HepG2 (cell line): ENCODE data around the gene DIS3L2. TPM values are rescaled to one million over a fixed set of nuclear protein-coding genes. Genes with fewer than 3 reads are reported as not detected.
A peak's percentile ranks its signal among the peaks of the same experiment; 100 is the strongest.

Experiments
- AGO2 ChIP-seq: fragments of 200-400 bp; formaldehyde crosslinking; optimal IDR thresholded peaks from 2 replicates; pipeline ENCODE3; 2017; ENCODE audit warnings: mild to moderate bottlenecking, low read depth, low read length, moderate library complexity
- KLF13 ChIP-seq: sonication (generic); formaldehyde crosslinking; IDR thresholded peaks from 2 replicates; pipeline ENCODE4 v1.4.0; 2020; ENCODE audit warnings: mild to moderate bottlenecking, missing genetic modification reagents
- MAFK ChIP-seq, 2 experiments: IDR thresholded peaks in 1 of 2; conservative IDR thresholded peaks in 1 of 2; 2 replicates each; pipeline ENCODE4 v1.6.1; 2011; ENCODE audit warnings: improper control_type of control experiment in 2 of 2, low read length in 2 of 2
- NFYB ChIP-seq: sonication (generic); formaldehyde crosslinking; IDR thresholded peaks from 2 replicates; pipeline ENCODE4 v1.4.0; 2020; ENCODE audit warnings: missing genetic modification reagents
- SETDB1 ChIP-seq: sonication (generic); formaldehyde crosslinking; IDR thresholded peaks from 2 replicates; pipeline ENCODE4 v1.5.1; 2020; ENCODE audit warnings: missing genetic modification reagents, mild to moderate bottlenecking, borderline replicate concordance
- SSRP1 ChIP-seq: IDR thresholded peaks from 2 replicates; pipeline ENCODE4 v1.6.1; 2016; ENCODE audit warnings: control low read depth
- YY1 ChIP-seq: IDR thresholded peaks from 2 replicates; pipeline ENCODE4 v1.6.1; 2011; ENCODE audit warnings: low read length, low read depth, moderate library complexity, mild to moderate bottlenecking; ENCODE audit not compliant: insufficient read depth, insufficient replicate concordance
- ZBTB1 ChIP-seq: sonication (generic); formaldehyde crosslinking; IDR thresholded peaks from 2 replicates; pipeline ENCODE4 v1.4.0; 2020; ENCODE audit warnings: missing genetic modification reagents, borderline replicate concordance
- ZBTB7B ChIP-seq: sonication (generic); formaldehyde crosslinking; IDR thresholded peaks from 2 replicates; pipeline ENCODE4 v1.4.0; 2020; ENCODE audit warnings: missing genetic modification reagents
- ZC3H4 ChIP-seq: sonication (generic); formaldehyde crosslinking; IDR thresholded peaks from 2 replicates; pipeline ENCODE4 v1.4.0; 2020; ENCODE audit warnings: missing genetic modification reagents, borderline replicate concordance
- ZNF12 ChIP-seq: sonication (generic); formaldehyde crosslinking; IDR thresholded peaks from 2 replicates; pipeline ENCODE4 v1.5.0; 2020; ENCODE audit warnings: missing genetic modification reagents
- ZNF720 ChIP-seq: sonication (generic); formaldehyde crosslinking; IDR thresholded peaks from 2 replicates; pipeline ENCODE4 v1.4.0; 2020; ENCODE audit warnings: missing genetic modification reagents
- ZNF790 ChIP-seq: sonication (generic); formaldehyde crosslinking; IDR thresholded peaks from 2 replicates; pipeline ENCODE4 v1.8.0; 2022; ENCODE audit warnings: missing genetic modification reagents, mild to moderate bottlenecking, borderline replicate concordance
- ZNF891 ChIP-seq: sonication (generic); formaldehyde crosslinking; IDR thresholded peaks from 2 replicates; pipeline ENCODE4 v1.5.0; 2020; ENCODE audit warnings: mild to moderate bottlenecking, missing genetic modification reagents
- polyA plus RNA-seq, 8 experiments: library from polyadenylated mRNA; depleted of rRNA in 3 of 8; stranded (reverse) in 7 of 8; unstranded in 1 of 8; fragments of >200 nt; fragmentation: Illumina TruSeq in 4 of 8; extraction: Trizol in 4 of 8; gene quantifications; 2 replicates each; pipeline versions ENCODE4 v1.2.1 to v1.2.3, GENCODE V29; 2011 to 2016; ENCODE audit warnings: low read depth in 4 of 8, missing spikeins in 1 of 8, mixed read lengths in 1 of 8; ENCODE audit not compliant: insufficient read depth in 1 of 8
- total RNA-seq, 5 experiments: library from RNA; depleted of rRNA; stranded (reverse); fragments of >200 nt; fragmentation: Illumina TruSeq; extraction: Trizol; gene quantifications; 2 replicates each; pipeline ENCODE4 v1.2.3, GENCODE V29; 2016; ENCODE audit warnings: low read depth in 1 of 5
- TF ChIP-seq, protein P1 (sequence below): fragments of 450-650 bp; IDR thresholded peaks from 2 replicates; pipeline ENCODE4 v1.6.1; 2016
- TF ChIP-seq, protein P2 (sequence below): sonication (generic); formaldehyde crosslinking; IDR thresholded peaks from 2 replicates; pipeline ENCODE4 v1.5.0; 2020; ENCODE audit warnings: mild to moderate bottlenecking, missing genetic modification reagents, borderline replicate concordance
- TF ChIP-seq, protein P3 (sequence below), 2 experiments: sonication (generic) in 1 of 2; formaldehyde crosslinking in 1 of 2; IDR thresholded peaks; 2 replicates each; pipeline versions ENCODE4 v1.4.0 to v1.6.1; 2016 to 2020; ENCODE audit warnings: borderline replicate concordance in 1 of 2, low read depth in 1 of 2, mild to moderate bottlenecking in 1 of 2, missing genetic modification reagents in 1 of 2

The DIS3L2 gene
- total and polyA plus RNA-seq, 2 of the 13 experiments (the other 11 are each of a cell fraction or from before 2014, with no cell fraction given), result 7.0 to 23.9 TPM

DNA sequence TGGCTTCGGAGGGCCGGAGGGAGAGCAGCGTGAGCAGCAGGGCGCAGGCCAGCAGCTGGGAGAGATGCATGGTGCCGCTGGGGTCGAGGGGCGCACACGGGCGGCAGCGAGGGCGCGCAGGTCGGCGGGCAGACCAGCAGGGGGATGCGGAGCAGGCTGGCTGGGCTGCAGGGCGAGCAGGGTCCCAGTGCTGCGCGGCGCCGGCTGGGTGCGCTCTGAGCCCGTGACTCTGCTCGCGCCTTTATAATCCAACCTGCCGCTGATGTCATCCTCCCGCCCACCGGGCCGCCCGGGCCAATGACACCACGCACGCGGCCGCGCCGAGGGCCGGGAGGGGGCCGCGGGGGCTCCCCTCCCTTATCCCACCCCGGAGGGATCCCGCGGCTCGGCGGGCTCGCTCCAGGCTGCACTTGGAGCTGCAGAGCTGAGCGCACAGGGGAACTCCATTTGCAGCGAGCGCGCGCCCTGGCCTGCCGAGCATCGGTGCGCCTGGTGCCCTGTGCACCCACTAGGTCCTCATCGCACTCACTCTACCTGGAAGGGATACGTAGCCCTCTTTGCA lies 35.3 kb upstream of the DIS3L2 start, which contains the start of gene NPPC (continued):
- TF ChIP-seq, protein P1, sequence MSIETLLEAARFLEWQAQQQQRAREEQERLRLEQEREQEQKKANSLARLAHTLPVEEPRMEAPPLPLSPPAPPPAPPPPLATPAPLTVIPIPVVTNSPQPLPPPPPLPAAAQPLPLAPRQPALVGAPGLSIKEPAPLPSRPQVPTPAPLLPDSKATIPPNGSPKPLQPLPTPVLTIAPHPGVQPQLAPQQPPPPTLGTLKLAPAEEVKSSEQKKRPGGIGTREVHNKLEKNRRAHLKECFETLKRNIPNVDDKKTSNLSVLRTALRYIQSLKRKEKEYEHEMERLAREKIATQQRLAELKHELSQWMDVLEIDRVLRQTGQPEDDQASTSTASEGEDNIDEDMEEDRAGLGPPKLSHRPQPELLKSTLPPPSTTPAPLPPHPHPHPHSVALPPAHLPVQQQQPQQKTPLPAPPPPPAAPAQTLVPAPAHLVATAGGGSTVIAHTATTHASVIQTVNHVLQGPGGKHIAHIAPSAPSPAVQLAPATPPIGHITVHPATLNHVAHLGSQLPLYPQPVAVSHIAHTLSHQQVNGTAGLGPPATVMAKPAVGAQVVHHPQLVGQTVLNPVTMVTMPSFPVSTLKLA, result no peak
- TF ChIP-seq KLF13 (CRISPR knock-in tag), result no peak
- TF ChIP-seq MAFK (conservative IDR thresholded peaks at IDR 0.05 in 1 of 2, IDR thresholded peaks at IDR 0.05 in 1 of 2; ENCODE audit: low read length in 2 of 2), result no peak
- TF ChIP-seq NFYB, result 0 out of 2 replicates have a peak, but pooled peaks have one; percentile 43
- TF ChIP-seq, protein P2, sequence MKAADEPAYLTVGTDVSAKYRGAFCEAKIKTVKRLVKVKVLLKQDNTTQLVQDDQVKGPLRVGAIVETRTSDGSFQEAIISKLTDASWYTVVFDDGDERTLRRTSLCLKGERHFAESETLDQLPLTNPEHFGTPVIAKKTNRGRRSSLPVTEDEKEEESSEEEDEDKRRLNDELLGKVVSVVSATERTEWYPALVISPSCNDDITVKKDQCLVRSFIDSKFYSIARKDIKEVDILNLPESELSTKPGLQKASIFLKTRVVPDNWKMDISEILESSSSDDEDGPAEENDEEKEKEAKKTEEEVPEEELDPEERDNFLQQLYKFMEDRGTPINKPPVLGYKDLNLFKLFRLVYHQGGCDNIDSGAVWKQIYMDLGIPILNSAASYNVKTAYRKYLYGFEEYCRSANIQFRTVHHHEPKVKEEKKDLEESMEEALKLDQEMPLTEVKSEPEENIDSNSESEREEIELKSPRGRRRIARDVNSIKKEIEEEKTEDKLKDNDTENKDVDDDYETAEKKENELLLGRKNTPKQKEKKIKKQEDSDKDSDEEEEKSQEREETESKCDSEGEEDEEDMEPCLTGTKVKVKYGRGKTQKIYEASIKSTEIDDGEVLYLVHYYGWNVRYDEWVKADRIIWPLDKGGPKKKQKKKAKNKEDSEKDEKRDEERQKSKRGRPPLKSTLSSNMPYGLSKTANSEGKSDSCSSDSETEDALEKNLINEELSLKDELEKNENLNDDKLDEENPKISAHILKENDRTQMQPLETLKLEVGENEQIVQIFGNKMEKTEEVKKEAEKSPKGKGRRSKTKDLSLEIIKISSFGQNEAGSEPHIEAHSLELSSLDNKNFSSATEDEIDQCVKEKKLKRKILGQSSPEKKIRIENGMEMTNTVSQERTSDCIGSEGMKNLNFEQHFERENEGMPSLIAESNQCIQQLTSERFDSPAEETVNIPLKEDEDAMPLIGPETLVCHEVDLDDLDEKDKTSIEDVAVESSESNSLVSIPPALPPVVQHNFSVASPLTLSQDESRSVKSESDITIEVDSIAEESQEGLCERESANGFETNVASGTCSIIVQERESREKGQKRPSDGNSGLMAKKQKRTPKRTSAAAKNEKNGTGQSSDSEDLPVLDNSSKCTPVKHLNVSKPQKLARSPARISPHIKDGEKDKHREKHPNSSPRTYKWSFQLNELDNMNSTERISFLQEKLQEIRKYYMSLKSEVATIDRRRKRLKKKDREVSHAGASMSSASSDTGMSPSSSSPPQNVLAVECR (CRISPR knock-in tag), result peak; percentile 32
- TF ChIP-seq YY1, result peak; percentile 23
- peak; percentile 44; the same call in 1 of the 2 replicates for TF ChIP-seq ZBTB7B (CRISPR knock-in tag)
- no peak for TF ChIP-seq AGO2
- TF ChIP-seq ZNF790 (CRISPR knock-in tag), result 0 out of 2 replicates have a peak, but pooled peaks have one; percentile 12
- no peak for TF ChIP-seq ZNF12
- no peak for TF ChIP-seq ZBTB1 (CRISPR knock-in tag)
- no peak for TF ChIP-seq SETDB1 (CRISPR knock-in tag)
- TF ChIP-seq, protein P3, sequence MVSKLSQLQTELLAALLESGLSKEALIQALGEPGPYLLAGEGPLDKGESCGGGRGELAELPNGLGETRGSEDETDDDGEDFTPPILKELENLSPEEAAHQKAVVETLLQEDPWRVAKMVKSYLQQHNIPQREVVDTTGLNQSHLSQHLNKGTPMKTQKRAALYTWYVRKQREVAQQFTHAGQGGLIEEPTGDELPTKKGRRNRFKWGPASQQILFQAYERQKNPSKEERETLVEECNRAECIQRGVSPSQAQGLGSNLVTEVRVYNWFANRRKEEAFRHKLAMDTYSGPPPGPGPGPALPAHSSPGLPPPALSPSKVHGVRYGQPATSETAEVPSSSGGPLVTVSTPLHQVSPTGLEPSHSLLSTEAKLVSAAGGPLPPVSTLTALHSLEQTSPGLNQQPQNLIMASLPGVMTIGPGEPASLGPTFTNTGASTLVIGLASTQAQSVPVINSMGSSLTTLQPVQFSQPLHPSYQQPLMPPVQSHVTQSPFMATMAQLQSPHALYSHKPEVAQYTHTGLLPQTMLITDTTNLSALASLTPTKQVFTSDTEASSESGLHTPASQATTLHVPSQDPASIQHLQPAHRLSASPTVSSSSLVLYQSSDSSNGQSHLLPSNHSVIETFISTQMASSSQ (IDR thresholded peaks at IDR 0.05; ENCODE audit: low read depth), result no peak
- TF ChIP-seq, protein P3 (CRISPR knock-in tag; IDR thresholded peaks at IDR 0.05; ENCODE audit: borderline replicate concordance), result 0 out of 2 replicates have a peak, but pooled peaks have one; percentile 15
- no peak for TF ChIP-seq ZNF720 (CRISPR knock-in tag)
- TF ChIP-seq SSRP1 (CRISPR knock-in tag), result no peak
- TF ChIP-seq ZC3H4 (CRISPR knock-in tag), result no peak
- no peak for TF ChIP-seq ZNF891 (CRISPR knock-in tag)
